HepG2 (cell line): ENCODE data around the gene LRRC3. TPM values are rescaled to one million over a fixed set of nuclear protein-coding genes. Genes with fewer than 3 reads are reported as not detected.

Experiments used
- CBX2 ChIP-seq, 2 experiments: fragments of 200-600 bp in 1 of 2; sonication (generic); formaldehyde crosslinking in 1 of 2; IDR thresholded peaks; 2 replicates each; pipeline versions ENCODE4 v1.7.0 to v1.8.1; 2018 to 2022; ENCODE audit warnings: low read depth in 2 of 2, low read length in 1 of 2, mild to moderate bottlenecking in 1 of 2, missing genetic modification reagents in 1 of 2
- CHCHD3 ChIP-seq: sonication (generic); formaldehyde crosslinking; IDR thresholded peaks from 2 replicates; pipeline ENCODE4 v1.8.0; 2022; ENCODE audit warnings: mild to moderate bottlenecking, missing genetic modification reagents, moderate library complexity
- DMAP1 ChIP-seq: IDR thresholded peaks from 2 replicates; pipeline ENCODE4 v1.6.1; 2016
- ETV5 ChIP-seq: IDR thresholded peaks from 2 replicates; pipeline ENCODE4 v1.6.1; 2018; ENCODE audit warnings: missing biosample characterization, missing genetic modification reagents, inconsistent platforms, borderline replicate concordance
- ETV6 ChIP-seq: sonication (generic); formaldehyde crosslinking; conservative IDR thresholded peaks from 2 replicates; pipeline ENCODE4 v1.4.0; 2020; ENCODE audit warnings: missing genetic modification reagents
- HMG20B ChIP-seq: conservative IDR thresholded peaks from 2 replicates; pipeline ENCODE4 v1.6.1; 2016; ENCODE audit warnings: missing genetic modification reagents, missing compliant biosample characterization
- ISL2 ChIP-seq: sonication (generic); formaldehyde crosslinking; IDR thresholded peaks from 2 replicates; pipeline ENCODE4 v1.5.0; 2020; ENCODE audit warnings: missing genetic modification reagents
- JDP2 ChIP-seq: sonication (generic); formaldehyde crosslinking; IDR thresholded peaks from 2 replicates; pipeline ENCODE4 v1.8.1; 2022; ENCODE audit warnings: missing genetic modification reagents, borderline replicate concordance
- KAT7 ChIP-seq: IDR thresholded peaks from 2 replicates; pipeline ENCODE4 v1.6.1; 2018; ENCODE audit warnings: borderline replicate concordance, missing compliant biosample characterization
- KIAA2018 ChIP-seq: sonication (generic); formaldehyde crosslinking; IDR thresholded peaks from 2 replicates; pipeline ENCODE4 v1.5.0; 2020; ENCODE audit warnings: mild to moderate bottlenecking, missing genetic modification reagents, borderline replicate concordance
- MXD4 ChIP-seq: IDR thresholded peaks from 2 replicates; pipeline ENCODE4 v1.6.1; 2016; ENCODE audit warnings: mild to moderate bottlenecking, missing biosample characterization, missing genetic modification reagents
- SNRNP70 ChIP-seq: fragments of 200-400 bp; formaldehyde crosslinking; IDR thresholded peaks from 2 replicates; pipeline ENCODE4 v1.6.1; 2017; ENCODE audit warnings: mild to moderate bottlenecking, low read depth, low read length, moderate library complexity
- TAF1 ChIP-seq: sonication (generic); formaldehyde crosslinking; IDR thresholded peaks from 2 replicates; pipeline ENCODE4 v1.4.0; 2020; ENCODE audit warnings: missing genetic modification reagents
- ZNF253 ChIP-seq: sonication (generic); formaldehyde crosslinking; IDR thresholded peaks from 2 replicates; pipeline ENCODE4 v1.8.0; 2022; ENCODE audit warnings: mild to moderate bottlenecking, missing genetic modification reagents, borderline replicate concordance
- ZNF317 ChIP-seq: sonication (generic); formaldehyde crosslinking; IDR thresholded peaks from 2 replicates; pipeline ENCODE4 v1.5.0; 2020; ENCODE audit warnings: mild to moderate bottlenecking, missing genetic modification reagents
- ZNF468 ChIP-seq: sonication (generic); formaldehyde crosslinking; IDR thresholded peaks from 2 replicates; pipeline ENCODE4 v1.8.0; 2022; ENCODE audit warnings: mild to moderate bottlenecking, moderate library complexity, missing genetic modification reagents
- ZNF691 ChIP-seq: sonication (generic); formaldehyde crosslinking; IDR thresholded peaks from 2 replicates; pipeline ENCODE4 v1.4.0; 2020; ENCODE audit warnings: missing genetic modification reagents, low read depth, mild to moderate bottlenecking, borderline replicate concordance
- ZNF772 ChIP-seq: sonication (generic); formaldehyde crosslinking; IDR thresholded peaks from 2 replicates; pipeline ENCODE4 v1.5.0; 2020; ENCODE audit warnings: mild to moderate bottlenecking, missing genetic modification reagents
- ZNF790 ChIP-seq: sonication (generic); formaldehyde crosslinking; IDR thresholded peaks from 2 replicates; pipeline ENCODE4 v1.8.0; 2022; ENCODE audit warnings: missing genetic modification reagents, mild to moderate bottlenecking, borderline replicate concordance
- ZSCAN30 ChIP-seq: sonication (generic); formaldehyde crosslinking; IDR thresholded peaks from 2 replicates; pipeline ENCODE4 v1.5.0; 2020; ENCODE audit warnings: mild to moderate bottlenecking, missing genetic modification reagents
- ZSCAN9 ChIP-seq: IDR thresholded peaks from 2 replicates; pipeline ENCODE4 v1.6.1; 2016; ENCODE audit warnings: borderline replicate concordance
- polyA plus RNA-seq, 8 experiments: library from polyadenylated mRNA; depleted of rRNA in 3 of 8; stranded (reverse) in 7 of 8; unstranded in 1 of 8; fragments of >200 nt; fragmentation: Illumina TruSeq in 4 of 8; extraction: Trizol in 4 of 8; gene quantifications; 2 replicates each; pipeline versions ENCODE4 v1.2.1 to v1.2.3, GENCODE V29; 2011 to 2016; ENCODE audit warnings: low read depth in 4 of 8, missing spikeins in 1 of 8, mixed read lengths in 1 of 8; ENCODE audit not compliant: insufficient read depth in 1 of 8
- total RNA-seq, 5 experiments: library from RNA; depleted of rRNA; stranded (reverse); fragments of >200 nt; fragmentation: Illumina TruSeq; extraction: Trizol; gene quantifications; 2 replicates each; pipeline ENCODE4 v1.2.3, GENCODE V29; 2016; ENCODE audit warnings: low read depth in 1 of 5

Gene LRRC3
- total and polyA plus RNA-seq, 2 of the 13 experiments (the other 11 are each of a cell fraction or from before 2014, with no cell fraction given): 4.8 to 16.5 TPM

GRCh38 chr21:44483288-44484237 is 28.3 kb downstream of the LRRC3 start (continued):
- TF ChIP-seq KIAA2018 (no peak), KAT7 (CRISPR knock-in tag) (peak; percentile 39), ZSCAN9 (CRISPR knock-in tag) (no peak), ZNF253 (no peak), CBX2 (IDR thresholded peaks at IDR 0.05; ENCODE audit: low read depth, low read length) (no peak), CBX2 (CRISPR knock-in tag; IDR thresholded peaks at IDR 0.05; ENCODE audit: low read depth) (no peak), ETV6 (no peak), JDP2 (CRISPR knock-in tag) (no peak), TAF1 (CRISPR knock-in tag) (peak; percentile 27; the same call in 1 of the 2 replicates), DMAP1 (CRISPR knock-in tag) (no peak), MXD4 (CRISPR knock-in tag) (0 out of 2 replicates have a peak, but pooled peaks have one; percentile 13), ISL2 (CRISPR knock-in tag) (0 out of 2 replicates have a peak, but pooled peaks have one; percentile 30), ETV5 (peak; percentile 33; the same call in 1 of the 2 replicates), ZNF772 (no peak), ZNF790 (CRISPR knock-in tag) (no peak; the same call in 1 of the 2 replicates), SNRNP70 (no peak), ZNF468 (CRISPR knock-in tag) (0 out of 2 replicates have a peak, but pooled peaks have one; percentile 71), ZSCAN30 (CRISPR knock-in tag) (no peak), ZNF317 (CRISPR knock-in tag) (0 out of 2 replicates have a peak, but pooled peaks have one; percentile 3), CHCHD3 (no peak), HMG20B (CRISPR knock-in tag) (no peak; the same call in 1 of the 2 replicates), ZNF691 (CRISPR knock-in tag) (no peak)
